ENCODE results near the gene ZNG1F.
"Not testable (repeated sequence)": the region's sequence is repeated elsewhere in the genome, so short reads cannot be mapped to it uniquely, and the experiment has no call there.

- not testable (repeated sequence) for TF ChIP-seq CTCF (IDR thresholded peaks at IDR 0.05; ENCODE audit: low read depth, low read length, poor library complexity, severe bottlenecking); EZH2phosphoT487 (IDR thresholded peaks at IDR 0.05; ENCODE audit: borderline replicate concordance, low read length)
Observed at GRCh38 chr9:41230418-41230817, 41.3 kb upstream of the ZNG1F start.

Data from DOHH2 (cell line).